ENCODE data around the gene ABTB2.

The ABTB2 gene

GRCh38 chr11:34105079-34105956 is 252.5 kb downstream of the ABTB2 start, which contains the start of gene NAT10:
Gene NAT10 (plus strand): TSS chr11:34105629. CDS start chr11:34108226, 2,597 bp downstream.
- no peak for TF ChIP-seq REST (IDR thresholded peaks at IDR 0.05; ENCODE audit: insufficient replicate concordance, low read depth)
- no peak for TF ChIP-seq GABPA (IDR thresholded peaks at IDR 0.05; ENCODE audit: low read depth)
- peak; percentile 89 for TF ChIP-seq POLR2AphosphoS5 (IDR thresholded peaks at IDR 0.05; ENCODE audit: low read depth)
- Histone ChIP-seq H3K27ac (replicated peaks) (peak within 1 kb of the TSS; percentile 82), H3K27me3 (ENCODE audit: insufficient read depth, poor library complexity, severe bottlenecking) (no peaks in the 10 kb centered on the region), H3K4me3 (replicated peaks; ENCODE audit: insufficient read depth, low read length) (peak within 1 kb of the TSS; percentile 99)
- peak; percentile 99 to 100 for DNase-seq (ENCODE audit: low read depth in 1 of 2, low spot score in 1 of 2)

DNA sequence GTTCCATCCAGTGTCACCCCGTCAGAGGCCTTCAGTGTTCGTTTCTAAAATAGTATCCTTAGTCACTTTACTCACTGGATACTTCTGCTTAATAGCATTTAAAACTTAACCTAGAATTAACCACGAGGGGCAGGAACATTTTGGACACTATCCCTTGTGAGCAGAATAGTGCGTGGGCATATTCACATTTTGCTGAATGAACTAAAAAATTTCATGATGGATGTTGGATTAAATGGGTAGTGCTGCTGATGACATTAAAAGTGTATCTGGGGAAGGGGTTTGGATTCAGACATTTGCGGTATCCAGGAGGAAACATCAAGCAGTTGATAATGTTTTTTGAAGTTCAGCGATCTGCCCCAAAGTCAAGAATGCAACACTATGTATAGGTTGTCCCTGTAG is 253.1 kb downstream of the ABTB2 start:
- Histone ChIP-seq H3K4me3 (replicated peaks; ENCODE audit: insufficient read depth, low read length) (peak overlapping the region; percentile 99), H3K27me3 (ENCODE audit: insufficient read depth, poor library complexity, severe bottlenecking) (no peaks in the 10 kb centered on the region), H3K27ac (replicated peaks) (peak overlapping the region; percentile 82)
- DNase-seq (ENCODE audit: low read depth in 1 of 2, low spot score in 1 of 2) = peak in 1 of 2 experiments; percentile 35
- TF ChIP-seq GABPA (IDR thresholded peaks at IDR 0.05; ENCODE audit: low read depth) (no peak), REST (IDR thresholded peaks at IDR 0.05; ENCODE audit: insufficient replicate concordance, low read depth) (no peak), SPI1 (IDR thresholded peaks at IDR 0.05; ENCODE audit: borderline replicate concordance, low read depth) (no peak), POLR2AphosphoS5 (IDR thresholded peaks at IDR 0.05; ENCODE audit: low read depth) (no peak)
- TF ChIP-seq, protein P1, sequence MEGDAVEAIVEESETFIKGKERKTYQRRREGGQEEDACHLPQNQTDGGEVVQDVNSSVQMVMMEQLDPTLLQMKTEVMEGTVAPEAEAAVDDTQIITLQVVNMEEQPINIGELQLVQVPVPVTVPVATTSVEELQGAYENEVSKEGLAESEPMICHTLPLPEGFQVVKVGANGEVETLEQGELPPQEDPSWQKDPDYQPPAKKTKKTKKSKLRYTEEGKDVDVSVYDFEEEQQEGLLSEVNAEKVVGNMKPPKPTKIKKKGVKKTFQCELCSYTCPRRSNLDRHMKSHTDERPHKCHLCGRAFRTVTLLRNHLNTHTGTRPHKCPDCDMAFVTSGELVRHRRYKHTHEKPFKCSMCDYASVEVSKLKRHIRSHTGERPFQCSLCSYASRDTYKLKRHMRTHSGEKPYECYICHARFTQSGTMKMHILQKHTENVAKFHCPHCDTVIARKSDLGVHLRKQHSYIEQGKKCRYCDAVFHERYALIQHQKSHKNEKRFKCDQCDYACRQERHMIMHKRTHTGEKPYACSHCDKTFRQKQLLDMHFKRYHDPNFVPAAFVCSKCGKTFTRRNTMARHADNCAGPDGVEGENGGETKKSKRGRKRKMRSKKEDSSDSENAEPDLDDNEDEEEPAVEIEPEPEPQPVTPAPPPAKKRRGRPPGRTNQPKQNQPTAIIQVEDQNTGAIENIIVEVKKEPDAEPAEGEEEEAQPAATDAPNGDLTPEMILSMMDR (IDR thresholded peaks at IDR 0.05; ENCODE audit: insufficient read depth, low read length) = no peak
